Erythroblast (primary cell): Measurements from ENCODE around the gene ZSWIM7.

Experiments used
- GATA1 ChIP-seq: IDR thresholded peaks from 2 replicates; pipeline ENCODE4 v1.6.1; 2011; ENCODE audit warnings: low read depth, mild to moderate bottlenecking, control low read depth, low read length, moderate library complexity
- POLR2A ChIP-seq: IDR thresholded peaks from 2 replicates; pipeline ENCODE4 v1.6.1; 2011; ENCODE audit warnings: mild to moderate bottlenecking, low read length

DNA sequence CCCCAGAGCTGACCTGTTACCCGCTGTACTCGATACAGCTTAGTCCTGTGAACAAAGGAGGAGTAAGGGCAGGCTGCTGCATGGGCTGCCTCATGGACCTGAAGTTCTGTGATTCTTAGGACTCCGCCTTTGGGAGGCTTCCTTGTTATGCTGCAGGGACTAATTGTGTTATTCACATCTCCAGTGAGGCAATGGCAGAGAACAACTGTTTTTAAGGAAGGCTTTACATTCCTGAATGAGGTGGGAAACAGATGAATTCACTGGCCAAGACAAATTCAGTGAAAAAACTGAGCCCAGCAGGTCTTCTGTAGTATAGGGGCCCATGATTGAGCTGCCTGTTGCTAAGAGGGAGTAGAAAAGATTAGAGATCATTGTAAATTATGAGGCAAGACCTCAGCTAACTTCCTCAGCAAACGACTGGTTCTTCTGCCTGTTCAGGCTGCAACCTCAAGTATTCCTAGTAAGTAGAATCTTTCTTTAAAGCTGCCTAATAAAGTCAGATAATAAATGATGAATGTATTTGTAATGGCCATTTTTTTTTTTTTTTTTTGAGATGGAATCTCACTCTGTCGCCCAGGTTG lies 28.3 kb downstream of the ZSWIM7 start:
- no peak for TF ChIP-seq POLR2A
- TF ChIP-seq GATA1: no peak
